A549 (cell line): ENCODE results near the gene MBNL2. TPM values are rescaled to one million over a fixed set of nuclear protein-coding genes. Genes with fewer than 3 reads are reported as not detected.

ENCODE experiments used
- ATAC-seq, 2 experiments: fragments of 200-7000 bp in 1 of 2; fragments of >200 bp in 1 of 2; cut with Nextera tagmentation in 1 of 2; cut with Tn5 transposase in 1 of 2; 3 replicates each; pipeline versions ENCODE4 v1.8.0 to v1.9.1; 2018 to 2020; ENCODE audit warnings: mild to moderate bottlenecking in 1 of 2, moderate library complexity in 1 of 2
- CTCF ChIA-PET: fragments of 300-600 bp; sonication (Branson Sonifier 250); formaldehyde crosslinking; extraction: SDS; loops from one replicate; lab custom pipeline; 2021; ENCODE audit warnings: antibody characterized with exemption, inconsistent platforms; lab: Yijun Ruan, JAX
- POLR2A ChIA-PET: fragments of 350-600 bp; formaldehyde crosslinking; extraction: SDS; loops from one replicate; lab custom pipeline; 2021; ENCODE audit warnings: antibody characterized with exemption, inconsistent platforms; lab: Yijun Ruan, JAX
- DNase-seq, 2 experiments: peaks; one replicate each; pipeline versions ENCODE4 v3.0.0 to v3.0.0-alpha.2; 2011 to 2016; ENCODE audit warnings: low read depth in 1 of 2, low spot score in 1 of 2
- FAIRE-seq: peaks from 2 replicates; lab custom pipeline; 2011; peaks lifted over from hg19 to GRCh38; lab: Jason Lieb, UNC
- H3K27ac ChIP-seq, 2 experiments: fragments of >200 bp; sonication (Bioruptor Twin); formaldehyde crosslinking; 3 replicates each; pipeline ENCODE4 v1.5.1; 2016 to 2017
- H3K4me1 ChIP-seq: fragments of >200 bp; sonication (Bioruptor Twin); formaldehyde crosslinking; 3 replicates; pipeline ENCODE4 v1.6.1; 2016
- H3K4me2 ChIP-seq: fragments of >200 bp; sonication (Bioruptor Twin); formaldehyde crosslinking; 3 replicates; pipeline ENCODE4 v1.6.1; 2016
- H3K4me3 ChIP-seq: fragments of >200 bp; sonication (Bioruptor Twin); formaldehyde crosslinking; 3 replicates; pipeline ENCODE4 v1.5.1; 2016
- H3K9me3 ChIP-seq: fragments of >200 bp; sonication (Bioruptor Twin); formaldehyde crosslinking; 3 replicates; pipeline ENCODE4 v1.6.1; 2016
- CBX8 ChIP-seq: fragments of 200-600 bp; sonication (generic); IDR thresholded peaks from 2 replicates; pipeline ENCODE4 v1.6.1; 2016
- CEBPB ChIP-seq, 2 experiments: fragments of >200 bp in 1 of 2; sonication (Bioruptor Twin) in 1 of 2; formaldehyde crosslinking in 1 of 2; IDR thresholded peaks; 2 replicates each; pipeline ENCODE4 v1.6.1; 2012 to 2016
- CTCF ChIP-seq: fragments of >200 bp; sonication (Bioruptor Twin); formaldehyde crosslinking; IDR thresholded peaks from 3 replicates; pipeline ENCODE4 v1.5.1; 2016
- EP300 ChIP-seq, 2 experiments: fragments of >200 bp; sonication (Bioruptor Twin); formaldehyde crosslinking; IDR thresholded peaks; 2 replicates in 1 of 2; 3 replicates in 1 of 2; pipeline ENCODE4 v1.6.1; 2016 to 2017
- FOXS1 ChIP-seq: fragments of 250-450 bp; sonication (Bioruptor Pico); IDR thresholded peaks from 2 replicates; pipeline ENCODE4 v1.5.0; 2020; ENCODE audit warnings: mild to moderate bottlenecking, moderate library complexity
- GATA3 ChIP-seq: IDR thresholded peaks from 2 replicates; pipeline ENCODE4 v1.6.1; 2012; ENCODE audit warnings: borderline replicate concordance
- HDAC2 ChIP-seq: fragments of 200-600 bp; sonication (generic); IDR thresholded peaks from 2 replicates; pipeline ENCODE4 v1.6.1; 2016
- HEYL ChIP-seq: fragments of 250-450 bp; sonication (Bioruptor Pico); IDR thresholded peaks from 2 replicates; pipeline ENCODE4 v1.8.0; 2021; ENCODE audit warnings: mild to moderate bottlenecking, moderate library complexity
- PBX3 ChIP-seq: IDR thresholded peaks from 2 replicates; pipeline ENCODE4 v1.6.1; 2012
- RARB ChIP-seq: fragments of 250-450 bp; sonication (Bioruptor Pico); IDR thresholded peaks from 2 replicates; pipeline ENCODE4 v1.8.0; 2021; ENCODE audit warnings: mild to moderate bottlenecking, moderate library complexity
- RFX5 ChIP-seq: fragments of 450-650 bp; IDR thresholded peaks from 2 replicates; pipeline ENCODE4 v1.7.1; 2014; ENCODE audit warnings: antibody characterized with exemption, mild to moderate bottlenecking, moderate library complexity
- WGBS: methylation state at CpG from one replicate; pipeline ENCODE4 v1.1.6; 2017; ENCODE audit errors: missing lambda C conversion rate; 5-methylcytosine and 5-hydroxymethylcytosine counted together
- polyA plus RNA-seq, 4 experiments: library from polyadenylated mRNA; depleted of rRNA in 3 of 4; stranded (reverse); fragments of >200 nt; fragmentation: RNase III in 1 of 4; extraction: RNeasy Plus Mini Kit Qiagen cat#74134 plus additional on column Dnase treatment in 1 of 4; gene quantifications; 2 replicates in 3 of 4; 3 replicates in 1 of 4; pipeline ENCODE4 v1.2.3, GENCODE V29; 2011 to 2017
- TF ChIP-seq, protein P1 (sequence below): fragments of 150-350 bp; IDR thresholded peaks from 2 replicates; pipeline ENCODE4 v1.6.1; 2014; ENCODE audit warnings: low read depth, mild to moderate bottlenecking, low read length

Gene MBNL2
- polyA plus RNA-seq, 2 of the 4 experiments (the other 2 are of a cell fraction) = 18.7 to 20.6 TPM

DNA sequence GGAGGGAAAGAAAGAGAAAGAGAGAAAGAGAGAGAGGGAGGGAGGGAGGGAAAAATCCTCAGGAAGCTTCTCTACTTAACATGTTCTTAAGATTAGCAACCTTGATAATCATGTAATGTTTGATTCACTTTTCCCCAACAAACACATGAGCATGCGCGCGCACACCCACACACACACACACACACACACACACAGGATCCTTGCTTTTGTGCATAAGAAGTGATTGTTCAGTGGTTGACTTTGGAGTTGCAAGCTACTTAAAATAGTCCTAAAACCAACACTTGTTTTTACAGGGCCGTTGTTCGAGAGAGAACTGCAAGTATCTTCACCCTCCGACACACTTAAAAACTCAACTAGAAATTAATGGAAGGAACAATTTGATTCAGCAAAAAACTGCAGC lies 111.8 kb downstream of the MBNL2 start:
- no peak overlapping the region for H3K4me2 ChIP-seq
- no peak overlapping the region for H3K27ac ChIP-seq
- no peak overlapping the region for H3K4me3 ChIP-seq
- CTCF ChIA-PET = interaction anchor here (0.8 to 1.6 kb wide), 3 partner anchors 9 to 224 kb away, joined by 3 to 6 read pairs (median 4); no protein-coding TSS in a partner anchor
- 91% methylated on average over 6 of the region's 6 CpGs for WGBS
- no peak for DNase-seq
- no peak for ATAC-seq
- FAIRE-seq = no peak
- POLR2A ChIA-PET = no interaction called here
- no peaks in the 10 kb centered on the region for H3K9me3 ChIP-seq
- TF ChIP-seq FOXS1 (CRISPR knock-in tag) = no peak
- no peak for TF ChIP-seq RFX5
- H3K4me1 ChIP-seq = peaks cover 12% of the 10 kb centered on the region; the same call in 2 of the 3 replicates

DNA sequence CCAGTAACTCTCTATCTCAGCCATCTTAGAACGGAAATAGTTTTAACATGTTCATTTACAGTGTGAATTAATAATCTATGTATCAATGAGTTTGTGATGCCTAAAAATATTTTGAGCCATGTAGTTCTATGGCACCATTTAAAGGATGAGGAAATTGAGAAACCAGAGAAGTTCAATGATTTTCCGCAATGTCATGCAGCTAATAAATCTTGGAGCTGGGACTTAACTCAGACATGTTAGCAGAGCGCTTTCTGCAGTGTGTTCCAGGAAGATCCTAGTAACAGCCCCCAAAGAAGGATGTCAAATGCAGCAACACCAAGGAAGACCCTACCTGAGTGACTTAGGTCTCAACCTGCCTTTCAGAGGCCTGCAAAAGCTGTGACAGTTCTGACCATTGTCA lies 112.6 kb downstream of the MBNL2 start:
- FAIRE-seq (no peak), DNase-seq (no peak), ATAC-seq (no peak)
- no peaks in the 10 kb centered on the region for H3K9me3 ChIP-seq
- no peak overlapping the region for H3K4me3 ChIP-seq
- H3K4me2 ChIP-seq = no peak overlapping the region
- no peak for TF ChIP-seq EP300 (IDR thresholded peaks at IDR 0.05)
- TF ChIP-seq CEBPB (IDR thresholded peaks at IDR 0.05) = 0 out of 4 replicates have a peak, but pooled peaks of 1 of the 2 experiments have one; percentile 5
- ChIA-PET CTCF (interaction anchor here (0.6 to 0.8 kb wide), 4 partner anchors 10 to 108 kb away, joined by 3 read pairs; no protein-coding TSS in a partner anchor), POLR2A (no interaction called here)
- 95% methylated on average over 3 of the region's 3 CpGs for WGBS
- peaks cover 10% of the 10 kb centered on the region; the same call in 2 of the 3 replicates for H3K4me1 ChIP-seq
- 0 out of 6 replicates have a peak overlapping the region, but pooled peaks of 1 of the 2 experiments have one; percentile 32 for H3K27ac ChIP-seq

DNA sequence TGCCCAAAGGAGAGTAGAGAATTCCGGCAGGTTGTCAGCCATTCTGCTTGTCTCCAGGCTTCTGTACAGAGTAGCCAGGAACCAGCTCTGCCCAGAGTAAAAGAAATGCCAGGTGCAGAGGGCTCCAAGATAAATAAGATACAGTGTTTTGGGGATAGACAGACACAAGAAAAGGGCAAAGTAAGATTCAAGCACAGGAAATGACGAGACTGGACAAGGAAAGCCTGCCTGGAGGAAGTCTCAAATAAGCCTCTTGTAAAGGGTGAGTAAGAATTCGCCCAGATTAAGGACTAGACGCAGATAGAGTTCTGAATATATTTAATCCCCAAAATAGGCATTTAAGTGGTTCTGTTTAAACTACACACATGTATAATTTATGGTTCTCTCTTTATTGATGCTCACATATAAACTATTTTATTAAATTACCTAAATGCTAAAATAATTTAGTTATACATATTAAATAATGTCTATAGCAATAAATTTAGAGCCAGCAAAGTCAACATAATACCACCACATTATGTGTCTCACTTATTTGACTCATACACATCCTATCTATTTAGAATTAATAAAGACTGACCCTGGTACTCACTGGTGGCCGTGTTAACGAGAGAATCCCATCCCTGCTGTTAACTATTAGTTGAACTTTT lies 113.5 kb downstream of the MBNL2 start:
- Histone ChIP-seq H3K9me3 (no peaks in the 10 kb centered on the region), H3K4me1 (peaks cover 17% of the 10 kb centered on the region; the same call in 2 of the 3 replicates), H3K4me2 (no peak overlapping the region), H3K27ac (0 out of 6 replicates have a peak overlapping the region, but pooled peaks of 1 of the 2 experiments have one; percentile 21), H3K4me3 (no peak overlapping the region)
- ChIA-PET POLR2A (no interaction called here), CTCF (interaction anchor here (0.6 to 0.8 kb wide), 3 partner anchors 9 to 109 kb away, joined by 3 read pairs; no protein-coding TSS in a partner anchor)
- FAIRE-seq (no peak), ATAC-seq (no peak), DNase-seq (no peak)
- 71% methylated on average over 6 of the region's 6 CpGs for WGBS
- TF ChIP-seq GATA3 = no peak
- no peak for TF ChIP-seq CTCF
- TF ChIP-seq HDAC2 = no peak
- TF ChIP-seq, all 56 proteins: peak for 0

DNA sequence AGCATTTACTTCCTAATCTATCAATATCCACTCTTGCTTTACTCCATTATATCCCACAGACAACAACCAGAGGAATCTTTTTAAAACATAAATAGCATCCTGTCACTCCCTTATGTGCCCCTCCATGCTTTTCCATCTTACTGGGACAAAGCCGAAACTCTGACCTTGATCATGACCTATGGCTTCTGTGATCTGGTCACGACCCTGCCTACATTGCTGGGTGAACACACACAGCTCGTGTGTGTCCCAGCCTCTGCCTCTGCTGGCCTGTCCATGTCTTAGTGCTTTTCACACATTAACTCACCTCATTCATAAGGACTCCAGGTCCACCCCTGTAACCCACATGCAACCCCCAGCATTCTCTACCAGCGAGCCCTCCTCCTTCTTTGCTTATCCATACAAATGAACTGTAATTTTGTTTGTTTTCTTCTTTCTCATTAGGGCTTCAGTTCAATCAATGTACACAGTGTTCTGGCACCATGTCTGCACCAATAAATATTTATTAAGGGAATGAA lies 115.9 kb downstream of the MBNL2 start:
- Histone ChIP-seq H3K4me2 (no peak overlapping the region), H3K4me1 (peaks cover 39% of the 10 kb centered on the region), H3K27ac (no peak overlapping the region), H3K9me3 (no peaks in the 10 kb centered on the region), H3K4me3 (no peak overlapping the region)
- ChIA-PET CTCF (interaction anchor here (1.0 to 1.9 kb wide), 3 partner anchors 21 to 228 kb away, joined by 3 to 6 read pairs (median 5); no protein-coding TSS in a partner anchor), POLR2A (no interaction called here)
- ATAC-seq = no peak
- DNase-seq = no peak
- WGBS = 84% methylated on average over 4 of the region's 4 CpGs
- TF ChIP-seq EP300 (IDR thresholded peaks at IDR 0.05) = no peak
- TF ChIP-seq HEYL (CRISPR knock-in tag) = no peak
- TF ChIP-seq RARB (CRISPR knock-in tag) = no peak
- TF ChIP-seq CBX8 = no peak
- no peak for TF ChIP-seq FOXS1 (CRISPR knock-in tag)
- no peak for TF ChIP-seq PBX3
- TF ChIP-seq, protein P1, sequence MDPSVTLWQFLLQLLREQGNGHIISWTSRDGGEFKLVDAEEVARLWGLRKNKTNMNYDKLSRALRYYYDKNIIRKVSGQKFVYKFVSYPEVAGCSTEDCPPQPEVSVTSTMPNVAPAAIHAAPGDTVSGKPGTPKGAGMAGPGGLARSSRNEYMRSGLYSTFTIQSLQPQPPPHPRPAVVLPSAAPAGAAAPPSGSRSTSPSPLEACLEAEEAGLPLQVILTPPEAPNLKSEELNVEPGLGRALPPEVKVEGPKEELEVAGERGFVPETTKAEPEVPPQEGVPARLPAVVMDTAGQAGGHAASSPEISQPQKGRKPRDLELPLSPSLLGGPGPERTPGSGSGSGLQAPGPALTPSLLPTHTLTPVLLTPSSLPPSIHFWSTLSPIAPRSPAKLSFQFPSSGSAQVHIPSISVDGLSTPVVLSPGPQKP = no peak
- FAIRE-seq = no peak
